Colonic mucosa (tissue), 4 donors: ENCODE measurements around the gene MUC5B. TPM values are rescaled to one million over a fixed set of nuclear protein-coding genes. Genes with fewer than 3 reads are reported as not detected.
"Not testable (repeated sequence)": the region's sequence is repeated elsewhere in the genome, so short reads cannot be mapped to it uniquely, and the experiment has no call there.

Experiments
- DNase-seq: peaks from one replicate; pipeline ENCODE4 v3.0.0-alpha.2; 2020
- H3K27ac ChIP-seq: fragments of 200-600 bp; one replicate; pipeline ENCODE4 v1.8.0; 2021
- H3K27me3 ChIP-seq: fragments of 200-600 bp; one replicate; pipeline ENCODE4 v1.8.0; 2021
- H3K36me3 ChIP-seq: fragments of 200-600 bp; one replicate; pipeline ENCODE4 v1.8.0; 2021
- H3K4me1 ChIP-seq: fragments of 200-600 bp; one replicate; pipeline ENCODE4 v1.8.0; 2021; ENCODE audit warnings: mild to moderate bottlenecking
- H3K4me3 ChIP-seq: fragments of 200-600 bp; one replicate; pipeline ENCODE4 v1.8.0; 2021
- H3K9ac ChIP-seq, 2 donors: one replicate each; pipeline ENCODE4 v1.7.0; 2013; ENCODE audit warnings: control low read depth in 2 of 2, low read depth in 2 of 2, low read length in 2 of 2
- H3K9me3 ChIP-seq: fragments of 200-600 bp; one replicate; pipeline ENCODE4 v1.8.0; 2021
- CTCF ChIP-seq: fragments of 200-600 bp; IDR thresholded peaks from one replicate; pipeline ENCODE4 v1.8.0; 2022; ENCODE audit warnings: antibody characterized with exemption, mild to moderate bottlenecking
- intact Hi-C: fragments of 100-400 bp; cut with DNase I; formaldehyde crosslinking; loops from one replicate; pipeline ENCODE4 v1.14.1; 2022
- total RNA-seq, 2 donors: library from RNA; stranded (reverse); fragmentation: NEBNext Ultra II Directional in 1 of 2; extraction: Animal tissue kit (Norgen Biotek cat#: 25700) in 1 of 2; gene quantifications; one replicate each; pipeline ENCODE4 v1.2.1, GENCODE V29; 2021
- donor health status: healthy.
- donor health status: DM: no; HTN: no; CAD: no.
- donor health status: DM: no; HTN: no; CAD: no.

MUC5B gene
- total RNA-seq, 2 donors from 2014 or later = 285 to 655 TPM

GRCh38 chr11:1248951-1249350, 26.1 kb downstream of the MUC5B start:
- H3K9me3 ChIP-seq, H3K9ac ChIP-seq, H3K4me3 ChIP-seq, H3K27me3 ChIP-seq, H3K4me1 ChIP-seq, DNase-seq, intact Hi-C loops, H3K36me3 ChIP-seq, H3K27ac ChIP-seq: not testable (repeated sequence)

GRCh38 chr11:1250411-1250810, 27.5 kb downstream of the MUC5B start:
- H3K4me3 ChIP-seq, H3K27ac ChIP-seq, H3K9me3 ChIP-seq, H3K27me3 ChIP-seq, H3K4me1 ChIP-seq, H3K36me3 ChIP-seq, H3K9ac ChIP-seq, intact Hi-C loops, DNase-seq: not testable (repeated sequence)

GRCh38 chr11:1251236-1251770, 28.4 kb downstream of the MUC5B start:
- Histone ChIP-seq H3K9me3 (no peaks in the 10 kb centered on the region), H3K9ac (no peak overlapping the region), H3K4me1 (no peaks in the 10 kb centered on the region), H3K27ac (no peak overlapping the region), H3K4me3 (no peak overlapping the region), H3K36me3 (no peaks in the 10 kb centered on the region), H3K27me3 (no peaks in the 10 kb centered on the region)
- TF ChIP-seq CTCF = no peak
- DNase-seq = no peak
- intact Hi-C loops = no loop called here

GRCh38 chr11:1252371-1253102, 29.7 kb downstream of the MUC5B start:
- no peak overlapping the region for H3K27ac ChIP-seq
- no peaks in the 10 kb centered on the region for H3K9me3 ChIP-seq
- H3K4me3 ChIP-seq = no peak overlapping the region
- intact Hi-C loops = no loop called here
- no peak for TF ChIP-seq CTCF
- H3K4me1 ChIP-seq = no peaks in the 10 kb centered on the region
- no peak overlapping the region for H3K9ac ChIP-seq
- no peaks in the 10 kb centered on the region for H3K36me3 ChIP-seq
- DNase-seq = no peak
- H3K27me3 ChIP-seq = no peaks in the 10 kb centered on the region

- Histone ChIP-seq H3K9me3 (no peaks in the 10 kb centered on the region), H3K27ac (no peak overlapping the region), H3K9ac (no peak overlapping the region), H3K36me3 (no peaks in the 10 kb centered on the region), H3K27me3 (no peaks in the 10 kb centered on the region), H3K4me1 (no peaks in the 10 kb centered on the region), H3K4me3 (no peak overlapping the region)
- intact Hi-C loops = no loop called here
- DNase-seq = no peak
- no peak for TF ChIP-seq CTCF
These were observed 30.2 kb downstream of the MUC5B start for GRCh38 chr11:1253103-1253485.

GRCh38 chr11:1254086-1254648, 31.3 kb downstream of the MUC5B start:
- H3K27ac ChIP-seq = no peak overlapping the region
- no peak overlapping the region for H3K4me3 ChIP-seq
- H3K4me1 ChIP-seq = no peaks in the 10 kb centered on the region
- H3K9ac ChIP-seq = no peak overlapping the region
- intact Hi-C loops = no loop called here
- H3K27me3 ChIP-seq = no peaks in the 10 kb centered on the region
- DNase-seq = no peak
- H3K36me3 ChIP-seq = no peaks in the 10 kb centered on the region
- TF ChIP-seq CTCF = no peak
- no peaks in the 10 kb centered on the region for H3K9me3 ChIP-seq
